B cell (primary cell): ENCODE data around the gene RNF152. TPM values are rescaled to one million over a fixed set of nuclear protein-coding genes. Genes with fewer than 3 reads are reported as not detected.

Experiments
- ATAC-seq: fragments of 200-7000 bp; cut with Tn5 transposase; one replicate; pipeline ENCODE4 v1.10.0; 2021; ENCODE audit warnings: low read depth, mild to moderate bottlenecking, moderate number of reproducible peaks, moderate library complexity
- CTCF ChIA-PET: fragments of 350-600 bp; sonication (Branson Sonifier 250); formaldehyde crosslinking; loops from one replicate; lab custom pipeline; 2021; ENCODE audit warnings: antibody characterized with exemption, inconsistent platforms; lab: Charles Lee
- POLR2A ChIA-PET: fragments of 350-600 bp; sonication (Branson Sonifier 250); formaldehyde crosslinking; loops from one replicate; lab custom pipeline; 2021; ENCODE audit warnings: antibody characterized with exemption; lab: Charles Lee
- DNase-seq: peaks from one replicate; pipeline ENCODE4 v3.0.0; 2013
- H2AFZ ChIP-seq: 2 replicates; pipeline ENCODE4 v1.6.1; 2012; ENCODE audit warnings: mild to moderate bottlenecking, low read depth, low read length; ENCODE audit not compliant: insufficient read depth, poor library complexity, severe bottlenecking
- H3K27ac ChIP-seq, 2 donors: 1 replicate in 1 of 2; 2 replicates in 1 of 2; pipeline ENCODE4 v1.5.1; 2012 to 2013; ENCODE audit warnings: low read length in 2 of 2, mild to moderate bottlenecking in 2 of 2, moderate library complexity in 1 of 2
- H3K27me3 ChIP-seq, 4 experiments: fragments of 200-600 bp in 1 of 4; sonication (generic) in 1 of 4; replicated peaks in 1 of 4; 1 replicate in 2 of 4; 2 replicates in 2 of 4; pipeline versions ENCODE4 v1.6.1 to v1.7.0; 2013 to 2016; ENCODE audit warnings: low read length in 3 of 4, mild to moderate bottlenecking in 2 of 4, mixed read lengths in 1 of 4, moderate library complexity in 1 of 4; ENCODE audit not compliant: insufficient read depth in 4 of 4, control insufficient read depth in 3 of 4; ENCODE audit errors: control extremely low read depth in 1 of 4
- H3K36me3 ChIP-seq, 2 experiments: replicated peaks in 1 of 2; 1 replicate in 1 of 2; 2 replicates in 1 of 2; pipeline versions ENCODE4 v1.6.1 to v1.7.1; 2013; ENCODE audit warnings: low read length in 1 of 2; ENCODE audit not compliant: insufficient read depth in 2 of 2, control insufficient read depth in 1 of 2; ENCODE audit errors: control extremely low read depth in 1 of 2, extremely low read depth in 1 of 2
- H3K4me1 ChIP-seq, 2 donors: fragments of 200-600 bp in 1 of 2; sonication (generic) in 1 of 2; 1 replicate in 1 of 2; 2 replicates in 1 of 2; pipeline versions ENCODE4 v1.5.1 to v1.6.1; 2013 to 2017; ENCODE audit warnings: low read length in 2 of 2; ENCODE audit not compliant: control insufficient read depth in 2 of 2, insufficient read depth in 2 of 2
- H3K4me2 ChIP-seq: replicated peaks from 2 replicates; pipeline ENCODE3; 2012; ENCODE audit warnings: mild to moderate bottlenecking, low read depth, low read length; ENCODE audit not compliant: poor library complexity, severe bottlenecking
- H3K4me3 ChIP-seq, 5 experiments: fragments of 200-600 bp in 1 of 5; sonication (generic) in 1 of 5; 1 replicate in 3 of 5; 2 replicates in 2 of 5; pipeline versions ENCODE4 v1.5.1 to v1.7.0; 2011 to 2016; ENCODE audit warnings: low read length in 4 of 5, mild to moderate bottlenecking in 4 of 5, low read depth in 2 of 5, control low read depth in 1 of 5, moderate library complexity in 1 of 5; ENCODE audit not compliant: insufficient read depth in 1 of 5; ENCODE audit errors: control extremely low read depth in 1 of 5, extremely low read depth in 1 of 5
- H3K79me2 ChIP-seq: fragments of 200-600 bp; sonication (generic); one replicate; pipeline ENCODE4 v1.6.0; 2016; ENCODE audit warnings: low read length; ENCODE audit not compliant: control insufficient read depth, insufficient read depth
- H3K9ac ChIP-seq: fragments of 200-600 bp; sonication (generic); 2 replicates; pipeline ENCODE4 v1.6.1; 2017; ENCODE audit warnings: mild to moderate bottlenecking, low read length, moderate library complexity
- H3K9me3 ChIP-seq, 3 donors: one replicate each; pipeline versions ENCODE4 v1.6.1 to v1.7.1; 2013; ENCODE audit warnings: low read length in 2 of 3; ENCODE audit not compliant: control insufficient read depth in 2 of 3, insufficient read depth in 1 of 3; ENCODE audit errors: control extremely low read depth in 1 of 3
- H4K20me1 ChIP-seq: 2 replicates; pipeline ENCODE4 v1.6.0; 2012; ENCODE audit warnings: mild to moderate bottlenecking, low read length; ENCODE audit not compliant: insufficient read depth, control insufficient read depth, poor library complexity, severe bottlenecking
- H3K27ac Mint-ChIP-seq: one replicate; pipeline ENCODE4 v1.8.0; 2021; ENCODE audit warnings: mixed read lengths
- H3K27me3 Mint-ChIP-seq: one replicate; pipeline ENCODE4 v1.8.0; 2021; ENCODE audit warnings: mixed read lengths
- H3K4me1 Mint-ChIP-seq: one replicate; pipeline ENCODE4 v1.8.0; 2021; ENCODE audit warnings: mixed read lengths
- H3K4me3 Mint-ChIP-seq: one replicate; pipeline ENCODE4 v1.8.0; 2021; ENCODE audit warnings: mixed read lengths
- H3K9me3 Mint-ChIP-seq: one replicate; pipeline ENCODE4 v1.8.0; 2022; ENCODE audit warnings: mixed read lengths; ENCODE audit not compliant: insufficient read depth
- EZH2 ChIP-seq: IDR thresholded peaks from 2 replicates; pipeline ENCODE4 v1.6.1; 2012; ENCODE audit warnings: borderline replicate concordance, low read depth, mild to moderate bottlenecking, moderate library complexity, low read length; ENCODE audit not compliant: insufficient read depth, poor library complexity, severe bottlenecking
- WGBS: methylation state at CpG from one replicate; pipeline ENCODE4 v1.1.5; 2013; ENCODE audit warnings: missing lambda C conversion rate; ENCODE audit not compliant: insufficient coverage; 5-methylcytosine and 5-hydroxymethylcytosine counted together
- intact Hi-C: fragments of 100-400 bp; cut with micrococcal nuclease; formaldehyde crosslinking; loops from one replicate; pipeline ENCODE4 v1.10.0; 2022
- polyA plus RNA-seq: library from polyadenylated mRNA; depleted of rRNA; stranded (reverse); fragments of >200 nt; gene quantifications from 2 replicates; pipeline ENCODE4 v1.2.3, GENCODE V29; 2012
- total RNA-seq, 2 donors: library from RNA; stranded (reverse); fragments of 120-200 nt in 1 of 2; gene quantifications; 1 replicate in 1 of 2; 2 replicates in 1 of 2; pipeline versions ENCODE4 v1.2.3 to v1.2.4, GENCODE V29; 2013 to 2022
- TF ChIP-seq, protein P1 (sequence below): fragments of 200-600 bp; IDR thresholded peaks from one replicate; pipeline ENCODE4 v1.8.0; 2022; ENCODE audit warnings: antibody characterized with exemption, mild to moderate bottlenecking

Gene RNF152
- total and polyA plus RNA-seq, 2 donors (not counting 1 experiment from before 2014, with no cell fraction given), result 0.49 TPM; not detected in 1

DNA sequence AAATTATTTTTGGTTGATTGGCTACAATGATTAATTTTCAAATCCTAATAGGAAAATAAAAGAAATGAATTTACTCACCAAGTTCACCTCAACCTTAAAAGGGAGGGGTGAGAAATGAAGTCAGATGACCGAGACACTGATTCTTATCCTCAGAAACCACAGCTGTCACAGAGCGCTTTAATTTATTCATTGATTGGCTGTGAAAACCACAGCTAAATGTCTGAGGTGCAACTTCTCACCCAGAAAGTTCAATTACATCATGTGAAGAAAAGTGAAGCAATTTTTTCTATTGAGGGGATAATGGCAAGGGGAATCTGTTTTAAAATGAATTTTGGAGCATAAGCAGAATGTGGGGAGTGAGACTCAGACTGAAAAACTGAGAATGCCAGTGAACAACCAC is 128.4 kb downstream of the RNF152 start:
- ATAC-seq (no peak), DNase-seq (no peak)
- 0% methylated on average over 1 of the region's 2 CpGs for WGBS
- H3K27ac Mint-ChIP-seq, result no peak overlapping the region
- Histone ChIP-seq H3K27me3 (no peaks in the 10 kb centered on the region), H3K36me3 (no peaks in the 10 kb centered on the region), H4K20me1 (no peaks in the 10 kb centered on the region), H3K79me2 (no peaks in the 10 kb centered on the region), H3K27ac (no peak overlapping the region), H3K4me3 (no peak overlapping the region), H3K4me1 (no peaks in the 10 kb centered on the region), H3K4me2 (no peak overlapping the region), H3K9ac (no peak overlapping the region), H2AFZ (no peak overlapping the region), H3K9me3 (no peaks in the 10 kb centered on the region)
- H3K4me1 Mint-ChIP-seq, result no peaks in the 10 kb centered on the region
- ChIA-PET POLR2A (no interaction called here), CTCF (no interaction called here)
- peaks cover 2% of the 10 kb centered on the region for H3K27me3 Mint-ChIP-seq
- TF ChIP-seq, protein P1, sequence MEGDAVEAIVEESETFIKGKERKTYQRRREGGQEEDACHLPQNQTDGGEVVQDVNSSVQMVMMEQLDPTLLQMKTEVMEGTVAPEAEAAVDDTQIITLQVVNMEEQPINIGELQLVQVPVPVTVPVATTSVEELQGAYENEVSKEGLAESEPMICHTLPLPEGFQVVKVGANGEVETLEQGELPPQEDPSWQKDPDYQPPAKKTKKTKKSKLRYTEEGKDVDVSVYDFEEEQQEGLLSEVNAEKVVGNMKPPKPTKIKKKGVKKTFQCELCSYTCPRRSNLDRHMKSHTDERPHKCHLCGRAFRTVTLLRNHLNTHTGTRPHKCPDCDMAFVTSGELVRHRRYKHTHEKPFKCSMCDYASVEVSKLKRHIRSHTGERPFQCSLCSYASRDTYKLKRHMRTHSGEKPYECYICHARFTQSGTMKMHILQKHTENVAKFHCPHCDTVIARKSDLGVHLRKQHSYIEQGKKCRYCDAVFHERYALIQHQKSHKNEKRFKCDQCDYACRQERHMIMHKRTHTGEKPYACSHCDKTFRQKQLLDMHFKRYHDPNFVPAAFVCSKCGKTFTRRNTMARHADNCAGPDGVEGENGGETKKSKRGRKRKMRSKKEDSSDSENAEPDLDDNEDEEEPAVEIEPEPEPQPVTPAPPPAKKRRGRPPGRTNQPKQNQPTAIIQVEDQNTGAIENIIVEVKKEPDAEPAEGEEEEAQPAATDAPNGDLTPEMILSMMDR, result no peak
- TF ChIP-seq EZH2, result no peak
- H3K9me3 Mint-ChIP-seq, result no peaks in the 10 kb centered on the region
- intact Hi-C loops, result no loop called here
- H3K4me3 Mint-ChIP-seq, result no peak overlapping the region

DNA sequence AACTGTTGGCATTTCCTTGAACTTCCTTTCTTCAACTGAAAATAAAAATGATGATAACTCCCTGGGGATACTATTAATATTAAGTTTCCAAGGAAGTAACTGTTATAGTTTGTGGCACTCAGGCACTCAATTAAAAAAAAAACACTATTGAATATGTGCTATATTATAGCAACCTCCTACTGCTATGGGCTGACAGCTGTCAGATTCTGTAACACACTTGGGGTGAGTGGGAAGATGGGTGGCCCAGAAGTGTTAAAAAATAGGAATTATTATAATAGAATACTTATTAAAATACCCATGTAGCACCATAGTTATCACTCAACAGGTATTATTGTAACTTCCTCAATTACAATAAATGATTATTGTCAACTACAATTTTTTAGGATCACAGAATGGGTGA is 130.9 kb downstream of the RNF152 start:
- ChIA-PET CTCF (no interaction called here), POLR2A (no interaction called here)
- Histone ChIP-seq H3K36me3 (no peaks in the 10 kb centered on the region), H3K4me2 (no peak overlapping the region), H3K27me3 (no peaks in the 10 kb centered on the region), H3K27ac (no peak overlapping the region), H3K9me3 (no peaks in the 10 kb centered on the region), H3K4me3 (no peak overlapping the region), H3K9ac (no peak overlapping the region), H4K20me1 (no peaks in the 10 kb centered on the region), H3K4me1 (no peaks in the 10 kb centered on the region), H2AFZ (no peak overlapping the region), H3K79me2 (no peaks in the 10 kb centered on the region)
- no peak overlapping the region for H3K27ac Mint-ChIP-seq
- peaks cover 2% of the 10 kb centered on the region for H3K27me3 Mint-ChIP-seq
- TF ChIP-seq, protein P1, result no peak
- TF ChIP-seq EZH2, result no peak
- intact Hi-C loops, result no loop called here
- no peaks in the 10 kb centered on the region for H3K4me1 Mint-ChIP-seq
- no peaks in the 10 kb centered on the region for H3K9me3 Mint-ChIP-seq
- ATAC-seq (no peak), DNase-seq (no peak)
- H3K4me3 Mint-ChIP-seq, result no peak overlapping the region
